Activated B cell treated with CpG ODN at 0.5 μM for 24 hours (primary cell): ENCODE data around the gene ABCG1. TPM values are rescaled to one million over a fixed set of nuclear protein-coding genes. Genes with fewer than 3 reads are reported as not detected.

Source experiments
- ATAC-seq: fragments of 200-7000 bp; cut with Tn5 transposase; one replicate; pipeline ENCODE4 v1.10.0; 2021; ENCODE audit warnings: low read depth, mild to moderate bottlenecking, moderate library complexity
- CTCF ChIA-PET: fragments of 350-600 bp; sonication (Branson Sonifier 250); formaldehyde crosslinking; loops from one replicate; lab custom pipeline; 2021; ENCODE audit warnings: antibody characterized with exemption; lab: Charles Lee
- POLR2A ChIA-PET: fragments of 350-600 bp; sonication (Branson Sonifier 250); formaldehyde crosslinking; loops from one replicate; lab custom pipeline; 2021; ENCODE audit warnings: antibody characterized with exemption; lab: Charles Lee
- DNase-seq: peaks from one replicate; pipeline ENCODE4 v3.0.0; 2022
- H3K27ac Mint-ChIP-seq: one replicate; pipeline ENCODE4 v1.8.0; 2020; ENCODE audit warnings: mixed read lengths
- H3K27me3 Mint-ChIP-seq: one replicate; pipeline ENCODE4 v1.8.0; 2021; ENCODE audit warnings: mixed read lengths
- H3K36me3 Mint-ChIP-seq: one replicate; pipeline ENCODE4 v1.8.0; 2021; ENCODE audit warnings: low read depth, mixed read lengths
- H3K4me1 Mint-ChIP-seq: one replicate; pipeline ENCODE4 v1.8.0; 2021; ENCODE audit warnings: mixed read lengths
- H3K4me3 Mint-ChIP-seq: one replicate; pipeline ENCODE4 v1.8.0; 2020; ENCODE audit warnings: mild to moderate bottlenecking, mixed read lengths
- H3K9me3 Mint-ChIP-seq: one replicate; pipeline ENCODE4 v1.8.0; 2020; ENCODE audit warnings: mixed read lengths
- CTCF ChIP-seq: fragments of 200-600 bp; IDR thresholded peaks from one replicate; pipeline ENCODE4 v1.8.0; 2022; ENCODE audit warnings: antibody characterized with exemption, mild to moderate bottlenecking
- intact Hi-C: fragments of 100-400 bp; cut with micrococcal nuclease; formaldehyde crosslinking; loops from one replicate; pipeline ENCODE4 v1.15.1; 2024
- total RNA-seq: library from RNA; stranded (reverse); gene quantifications from 2 replicates; pipeline ENCODE4 v1.2.3, GENCODE V29; 2022

ABCG1 gene
- total RNA-seq, 1 donor from 2014 or later, result 3.4 TPM

- Mint-ChIP-seq H3K27me3 (no peaks in the 10 kb centered on the region), H3K4me3 (no peak overlapping the region), H3K9me3 (no peaks in the 10 kb centered on the region), H3K4me1 (peaks cover 16% of the 10 kb centered on the region), H3K27ac (no peak overlapping the region), H3K36me3 (peaks cover 63% of the 10 kb centered on the region)
- ChIA-PET CTCF (interaction anchor here (1.3 kb wide), 1 partner anchor 14 kb away, joined by 3 read pairs; no protein-coding TSS in a partner anchor), POLR2A (no interaction called here)
- DNase-seq (no peak), ATAC-seq (no peak)
- intact Hi-C loops, result no loop called here
- TF ChIP-seq CTCF, result no peak
These were observed 54.2 kb downstream of the ABCG1 start for GRCh38 chr21:42272984-42273600.

GRCh38 chr21:42276076-42276475 lies 57.1 kb downstream of the ABCG1 start:
- H3K9me3 Mint-ChIP-seq, result no peaks in the 10 kb centered on the region
- ATAC-seq (no peak), DNase-seq (no peak)
- H3K4me3 Mint-ChIP-seq, result no peak overlapping the region
- POLR2A ChIA-PET, result no interaction called here
- TF ChIP-seq CTCF, result no peak
- intact Hi-C loops, result no loop called here
- CTCF ChIA-PET, result no interaction called here
- no peaks in the 10 kb centered on the region for H3K4me1 Mint-ChIP-seq
- no peaks in the 10 kb centered on the region for H3K27me3 Mint-ChIP-seq
- no peak overlapping the region for H3K27ac Mint-ChIP-seq
- peaks cover 84% of the 10 kb centered on the region for H3K36me3 Mint-ChIP-seq

GRCh38 chr21:42276526-42277154 lies 57.7 kb downstream of the ABCG1 start:
- ATAC-seq (no peak), DNase-seq (no peak)
- TF ChIP-seq CTCF, result no peak
- no peaks in the 10 kb centered on the region for H3K9me3 Mint-ChIP-seq
- intact Hi-C loops, result no loop called here
- CTCF ChIA-PET, result interaction anchor here (0.9 kb wide), 1 partner anchor 113 kb away, joined by 3 read pairs; no protein-coding TSS in a partner anchor
- POLR2A ChIA-PET, result no interaction called here
- no peak overlapping the region for H3K27ac Mint-ChIP-seq
- no peaks in the 10 kb centered on the region for H3K27me3 Mint-ChIP-seq
- no peak overlapping the region for H3K4me3 Mint-ChIP-seq
- no peaks in the 10 kb centered on the region for H3K4me1 Mint-ChIP-seq
- peaks cover 82% of the 10 kb centered on the region for H3K36me3 Mint-ChIP-seq

GRCh38 chr21:42277593-42277992 lies 58.7 kb downstream of the ABCG1 start:
- H3K36me3 Mint-ChIP-seq, result peaks cover 85% of the 10 kb centered on the region
- ChIA-PET CTCF (interaction anchor here (0.7 to 0.9 kb wide), 2 partner anchors 114 to 461 kb away, joined by 3 to 5 read pairs; no protein-coding TSS in a partner anchor), POLR2A (no interaction called here)
- no peak for ATAC-seq
- H3K4me3 Mint-ChIP-seq, result no peak overlapping the region
- H3K27ac Mint-ChIP-seq, result no peak overlapping the region
- no peaks in the 10 kb centered on the region for H3K4me1 Mint-ChIP-seq
- DNase-seq, result no peak
- intact Hi-C loops, result no loop called here
- H3K9me3 Mint-ChIP-seq, result no peaks in the 10 kb centered on the region
- no peaks in the 10 kb centered on the region for H3K27me3 Mint-ChIP-seq
- no peak for TF ChIP-seq CTCF

GRCh38 chr21:42278451-42279149 lies 59.7 kb downstream of the ABCG1 start:
- H3K9me3 Mint-ChIP-seq, result no peaks in the 10 kb centered on the region
- intact Hi-C loops, result no loop called here
- CTCF ChIA-PET, result interaction anchor here (1.1 kb wide), 1 partner anchor 12 kb away, joined by 4 read pairs; no protein-coding TSS in a partner anchor
- no peak overlapping the region for H3K27ac Mint-ChIP-seq
- POLR2A ChIA-PET, result no interaction called here
- peaks cover 83% of the 10 kb centered on the region for H3K36me3 Mint-ChIP-seq
- H3K4me1 Mint-ChIP-seq, result no peaks in the 10 kb centered on the region
- H3K4me3 Mint-ChIP-seq, result no peak overlapping the region
- no peak for DNase-seq
- H3K27me3 Mint-ChIP-seq, result no peaks in the 10 kb centered on the region
- no peak for ATAC-seq
- TF ChIP-seq CTCF, result no peak
